CD4-positive, alpha-beta T cell treated with Interleukin-21 for 1 hour (primary cell): Measurements from ENCODE around the gene SLAIN1.
A peak's percentile ranks its signal among the peaks of the same experiment; 100 is the strongest.
"Not testable (repeated sequence)": the region's sequence is repeated elsewhere in the genome, so short reads cannot be mapped to it uniquely, and the experiment has no call there.

Experiments
- DNase-seq: peaks from one replicate; pipeline ENCODE4 v3.0.0-alpha.2; 2020

The SLAIN1 gene

DNA sequence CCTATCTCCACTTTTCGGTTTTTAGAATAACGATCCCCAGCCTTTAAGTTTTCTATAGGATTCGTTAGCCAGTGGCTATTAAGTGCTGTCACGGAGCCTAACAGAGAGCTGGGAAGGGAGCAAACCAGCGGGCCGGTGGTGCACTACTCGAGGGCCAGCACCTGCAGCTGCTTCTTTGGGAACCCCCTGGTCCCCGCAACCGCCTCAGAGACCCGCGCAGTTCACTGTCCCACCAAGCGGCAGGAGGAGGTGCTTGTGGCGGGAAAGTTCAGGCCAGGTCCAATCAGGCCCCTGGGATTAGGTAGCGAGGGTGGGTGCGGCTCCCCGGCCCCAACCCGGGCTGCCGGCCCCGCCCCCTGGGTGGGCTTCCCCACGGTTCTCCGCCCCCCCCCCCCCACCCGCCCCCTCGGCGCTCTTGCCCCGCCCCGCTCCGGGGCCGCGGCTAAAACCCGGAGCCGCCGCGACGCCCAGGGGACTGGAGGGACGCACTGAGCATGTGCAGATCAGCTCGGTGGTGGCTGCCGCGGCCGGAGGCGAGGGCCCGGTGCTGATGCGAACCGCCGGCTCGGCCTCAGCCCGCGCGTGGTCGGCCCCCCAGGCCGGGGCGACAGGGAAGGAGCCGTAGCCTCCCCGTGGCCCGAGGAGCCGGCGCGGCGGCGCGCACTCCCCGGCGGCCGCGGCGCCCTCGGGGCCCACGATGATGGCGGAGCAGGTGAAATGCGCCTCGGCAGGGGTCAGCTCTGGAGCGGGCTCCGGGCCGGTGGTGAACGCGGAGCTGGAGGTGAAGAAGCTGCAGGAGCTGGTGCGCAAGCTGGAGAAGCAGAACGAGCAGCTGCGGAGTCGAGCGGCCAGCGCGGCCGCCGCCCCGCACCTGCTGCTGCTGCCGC is at the start of gene SLAIN1:
TSS of gene SLAIN1 (plus strand) at position 471 of the 887 bp plus-strand sequence. CDS start at position 698, 227 bp downstream.
- DNase-seq = peak; percentile 92

DNA sequence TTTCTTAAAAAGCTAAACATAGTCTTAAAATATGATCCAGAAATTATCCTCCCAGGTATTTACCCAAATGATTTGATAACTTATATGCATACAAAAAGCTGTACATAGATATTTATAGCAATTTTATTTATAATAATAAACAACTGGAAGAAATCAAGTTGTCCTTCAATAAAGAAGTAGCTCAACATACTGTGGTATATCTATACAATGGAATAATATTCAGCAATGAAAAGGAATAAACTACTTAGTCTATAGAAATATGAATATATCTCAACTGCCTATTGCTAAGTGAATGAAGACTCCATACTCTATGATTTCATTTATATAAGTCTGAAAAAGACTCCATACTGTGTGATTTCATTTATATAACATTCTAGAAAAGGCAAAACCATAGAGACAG is 47.1 kb upstream of the SLAIN1 start:
- no peak for DNase-seq

DNA sequence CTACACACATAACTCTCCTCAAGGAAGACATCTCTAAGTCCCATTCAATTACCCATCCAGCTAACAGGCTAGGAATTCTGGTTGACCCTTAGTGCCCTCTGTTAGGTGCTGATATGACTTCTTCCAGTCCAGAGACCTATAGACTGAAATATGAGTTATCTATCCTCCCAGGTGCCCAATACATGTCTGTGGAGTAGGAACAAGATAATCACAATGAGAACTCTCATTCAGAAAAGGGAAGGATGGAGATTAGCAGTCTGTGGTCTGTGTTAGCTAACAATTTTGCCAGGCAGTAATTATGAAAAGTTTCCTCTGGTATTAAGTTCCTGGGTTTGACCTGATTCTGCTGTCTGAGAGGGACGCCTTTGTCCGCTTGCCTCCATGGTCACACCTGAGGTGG is 44.2 kb upstream of the SLAIN1 start:
- DNase-seq = no peak

DNA sequence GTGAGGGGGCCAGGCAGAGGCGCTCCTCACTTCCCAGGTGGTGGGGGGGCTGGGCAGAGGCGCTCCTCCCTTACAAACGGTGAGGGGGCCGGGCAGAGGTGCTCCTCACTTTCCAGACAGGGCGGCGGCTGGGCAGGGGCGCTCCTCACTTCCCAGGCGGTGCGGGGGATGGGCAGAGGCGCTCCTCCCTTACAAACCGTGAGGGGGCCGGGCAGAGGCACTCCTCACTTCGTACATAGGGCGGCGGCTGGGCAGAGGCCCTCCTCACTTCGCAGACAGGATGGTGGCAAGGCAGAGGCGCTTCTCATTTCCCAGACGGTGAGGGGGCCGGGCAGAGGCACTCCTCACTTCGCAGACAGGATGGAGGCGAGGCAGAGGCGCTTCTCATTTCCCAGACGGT is 37.5 kb upstream of the SLAIN1 start:
- DNase-seq = not testable (repeated sequence)

DNA sequence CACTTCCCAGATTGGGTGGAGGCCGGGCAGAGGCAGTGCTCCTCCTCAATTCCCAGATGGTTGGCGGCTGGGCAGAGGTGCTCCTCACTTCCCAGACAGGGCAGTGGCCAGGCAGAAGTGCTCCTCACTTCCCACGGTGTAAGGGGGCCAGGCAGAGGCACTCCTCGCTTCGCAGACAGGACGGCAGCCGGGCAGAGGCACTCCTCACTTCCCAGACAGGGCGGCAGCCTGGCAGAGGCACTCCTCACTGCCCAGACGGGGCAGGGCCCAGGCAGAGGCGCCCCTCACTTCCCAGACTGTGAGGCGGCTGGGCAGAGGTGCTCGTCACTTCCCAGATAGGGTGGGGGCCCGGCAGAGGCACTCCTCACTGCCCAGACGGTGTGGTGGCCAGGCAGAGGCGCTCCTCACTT is 36.6 kb upstream of the SLAIN1 start:
- DNase-seq = no peak

DNA sequence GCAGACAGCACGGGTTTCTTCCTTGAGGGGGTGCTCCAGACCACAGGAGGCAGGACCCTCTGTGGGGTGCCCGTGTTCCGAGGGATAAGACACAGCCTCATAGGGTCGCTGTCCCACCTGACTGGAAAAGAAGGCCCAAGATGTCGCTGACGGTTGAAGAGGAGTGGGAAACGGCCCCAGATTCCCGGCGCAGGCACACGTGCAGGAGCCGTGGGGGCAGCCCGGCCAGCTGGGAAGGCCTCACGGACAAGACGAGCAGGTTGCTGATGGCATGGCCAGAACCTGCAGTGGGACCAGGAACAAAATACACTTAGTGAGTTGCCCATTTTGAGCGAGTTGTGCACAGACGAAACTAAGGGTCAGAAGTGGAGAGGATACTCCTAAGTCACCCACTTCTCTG is 35.2 kb upstream of the SLAIN1 start:
- DNase-seq = not testable (repeated sequence)

DNA sequence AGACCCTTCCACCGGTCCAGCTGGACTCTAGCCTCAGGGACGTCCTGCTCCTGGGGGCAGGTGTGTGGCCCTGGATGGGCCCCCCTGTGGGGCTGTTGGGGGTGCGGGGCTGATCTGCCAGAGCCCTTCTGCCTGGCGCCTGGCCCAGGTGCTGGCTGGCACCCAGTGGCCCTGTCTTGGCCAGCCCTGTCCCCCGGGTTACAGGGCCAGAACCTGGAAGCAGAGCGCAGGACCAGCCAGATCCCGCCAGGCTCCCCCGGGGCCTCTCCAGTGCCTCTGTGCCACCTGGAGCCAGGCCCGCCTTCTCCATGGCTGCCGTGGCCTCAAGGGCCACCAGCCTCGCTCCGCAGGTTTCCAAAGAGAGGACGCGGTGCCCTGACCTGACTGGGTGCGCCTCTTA is 34.7 kb upstream of the SLAIN1 start:
- not testable (repeated sequence) for DNase-seq

DNA sequence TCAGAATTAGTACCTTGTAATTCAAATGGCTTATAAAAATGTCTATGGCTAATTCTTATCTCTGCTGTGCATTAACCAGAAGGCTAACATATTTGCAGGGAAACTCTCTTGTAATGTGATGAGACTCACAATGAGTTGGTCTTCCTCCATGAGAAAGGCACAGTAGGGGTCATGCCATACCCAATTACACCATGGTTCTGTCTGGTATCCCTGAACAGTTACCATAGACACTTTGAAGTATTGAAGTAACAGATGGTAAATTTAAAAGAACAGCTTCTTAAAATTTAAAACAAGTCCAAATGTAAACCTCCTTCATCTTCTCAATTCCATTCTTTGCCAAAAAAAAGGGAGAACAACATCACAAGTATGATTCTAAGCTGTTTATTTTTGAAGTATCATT is 22.6 kb upstream of the SLAIN1 start:
- no peak for DNase-seq

DNA sequence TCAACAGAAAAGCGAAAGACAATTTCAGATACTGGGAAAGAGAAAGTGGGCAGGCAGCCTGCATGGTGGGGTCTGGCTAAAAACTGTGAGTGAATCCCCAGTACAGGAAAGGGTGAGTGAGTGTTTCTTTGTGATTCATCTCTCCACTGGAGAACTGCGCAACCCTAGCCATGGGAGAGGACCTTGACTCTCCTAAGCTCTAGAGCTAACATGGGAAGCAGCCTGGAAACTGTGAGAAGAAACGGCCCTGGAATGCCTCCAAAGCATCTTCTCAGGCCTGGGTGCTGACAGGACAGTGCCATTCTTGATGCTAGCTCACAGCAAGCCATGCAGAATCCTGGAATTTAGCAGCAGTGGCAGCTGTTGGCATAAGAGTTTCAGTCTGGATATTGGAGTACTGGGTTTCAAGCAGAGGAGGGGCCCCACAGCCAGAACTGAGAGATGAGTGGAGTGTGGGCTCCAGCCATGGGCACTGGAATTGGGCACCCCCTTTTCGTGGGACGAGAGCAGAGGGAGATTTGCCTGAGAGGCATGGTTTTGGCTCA is 18.7 kb upstream of the SLAIN1 start:
- DNase-seq = no peak

DNA sequence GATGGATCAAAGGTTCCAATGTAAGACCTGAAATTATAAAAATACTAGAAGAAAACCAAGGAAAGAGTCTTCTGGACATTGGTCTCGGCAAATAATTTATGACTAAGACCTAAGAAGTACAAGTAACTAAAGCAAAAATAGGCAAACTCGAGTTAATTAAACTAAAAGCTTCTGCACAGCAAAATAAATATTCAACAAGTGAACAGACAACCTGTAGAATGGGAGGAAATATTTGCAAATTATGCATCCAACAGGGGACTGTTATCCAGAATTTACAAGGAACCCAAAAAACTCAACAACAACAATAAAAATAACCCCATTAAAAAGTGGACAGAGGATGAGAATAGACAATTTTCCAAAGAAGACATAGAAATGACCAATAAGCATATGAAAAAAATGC is 9.7 kb upstream of the SLAIN1 start:
- no peak for DNase-seq

DNA sequence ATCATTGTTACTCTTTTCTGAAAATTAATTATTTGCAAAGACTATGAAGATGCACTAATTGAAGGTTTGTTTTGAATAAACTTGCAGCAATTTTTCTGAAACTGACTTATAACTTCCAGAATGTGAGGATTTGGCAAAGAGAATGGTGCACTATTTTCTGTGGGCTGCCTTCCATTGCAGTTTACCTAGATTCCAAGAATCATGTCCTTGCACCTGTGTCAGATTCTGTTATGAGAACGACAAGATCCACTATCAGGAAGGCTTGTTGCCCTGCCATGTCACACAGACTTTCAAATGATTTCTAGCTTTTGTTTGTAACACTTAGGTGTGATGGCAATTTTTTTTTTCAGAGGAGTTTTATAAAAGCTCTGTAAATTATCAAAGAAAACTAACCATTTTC is 5.6 kb upstream of the SLAIN1 start:
- no peak for DNase-seq

DNA sequence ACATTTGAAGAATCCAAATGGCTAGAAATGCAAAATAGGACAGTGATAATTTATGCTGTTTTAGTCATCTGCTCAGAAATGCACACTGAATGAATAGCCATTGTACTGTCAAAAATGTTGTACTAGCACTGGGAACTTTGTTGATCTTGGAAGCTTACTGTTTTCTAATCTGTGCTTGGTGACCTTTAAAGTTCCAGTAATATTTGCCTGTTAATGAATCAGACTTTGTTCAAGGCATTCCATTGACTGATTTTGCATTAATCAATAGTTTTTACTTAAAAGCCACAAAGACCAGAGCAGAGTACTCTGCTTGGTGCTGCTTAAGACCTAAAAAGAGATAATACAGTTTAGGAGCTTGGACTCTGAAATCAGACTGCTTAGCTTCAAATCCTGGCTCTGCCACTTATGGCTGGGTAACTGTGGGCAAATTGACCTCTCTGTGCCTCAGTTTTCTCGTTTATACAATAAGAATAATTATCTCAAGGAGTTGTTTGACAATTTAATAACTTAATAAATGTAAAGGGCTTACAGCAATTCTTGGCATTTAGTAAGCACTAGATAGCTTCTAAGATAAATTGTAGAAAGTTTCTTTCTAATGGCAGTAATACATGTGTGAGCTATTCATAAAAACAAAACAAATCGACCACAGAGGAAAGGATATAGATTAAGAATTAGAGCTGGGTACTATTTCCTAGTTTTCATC is 4.6 kb upstream of the SLAIN1 start:
- DNase-seq = no peak

DNA sequence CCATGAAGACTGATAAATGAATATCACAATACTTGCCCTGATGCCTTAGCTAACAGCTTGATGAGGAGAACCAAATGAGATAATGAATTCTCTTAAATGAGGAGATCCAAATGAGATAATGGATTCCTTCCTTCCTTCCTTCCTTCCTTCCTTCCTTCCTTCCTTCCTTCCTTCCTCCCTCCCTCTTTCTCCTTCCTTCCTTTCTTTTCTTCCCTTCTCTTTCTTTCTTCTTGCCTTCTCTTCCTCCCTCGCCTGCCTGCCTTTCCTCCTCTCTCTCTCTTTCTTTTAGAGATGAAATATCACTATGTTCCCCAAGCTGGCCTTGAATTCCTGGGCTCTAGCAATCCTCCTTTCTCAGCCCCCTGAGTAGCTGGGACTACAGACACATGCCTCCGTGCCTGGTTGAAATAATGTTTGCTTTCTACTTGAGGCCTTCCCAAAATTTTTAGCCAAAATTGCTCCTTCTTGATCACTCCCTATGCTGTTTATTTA is 4.0 kb upstream of the SLAIN1 start:
- no peak for DNase-seq

DNA sequence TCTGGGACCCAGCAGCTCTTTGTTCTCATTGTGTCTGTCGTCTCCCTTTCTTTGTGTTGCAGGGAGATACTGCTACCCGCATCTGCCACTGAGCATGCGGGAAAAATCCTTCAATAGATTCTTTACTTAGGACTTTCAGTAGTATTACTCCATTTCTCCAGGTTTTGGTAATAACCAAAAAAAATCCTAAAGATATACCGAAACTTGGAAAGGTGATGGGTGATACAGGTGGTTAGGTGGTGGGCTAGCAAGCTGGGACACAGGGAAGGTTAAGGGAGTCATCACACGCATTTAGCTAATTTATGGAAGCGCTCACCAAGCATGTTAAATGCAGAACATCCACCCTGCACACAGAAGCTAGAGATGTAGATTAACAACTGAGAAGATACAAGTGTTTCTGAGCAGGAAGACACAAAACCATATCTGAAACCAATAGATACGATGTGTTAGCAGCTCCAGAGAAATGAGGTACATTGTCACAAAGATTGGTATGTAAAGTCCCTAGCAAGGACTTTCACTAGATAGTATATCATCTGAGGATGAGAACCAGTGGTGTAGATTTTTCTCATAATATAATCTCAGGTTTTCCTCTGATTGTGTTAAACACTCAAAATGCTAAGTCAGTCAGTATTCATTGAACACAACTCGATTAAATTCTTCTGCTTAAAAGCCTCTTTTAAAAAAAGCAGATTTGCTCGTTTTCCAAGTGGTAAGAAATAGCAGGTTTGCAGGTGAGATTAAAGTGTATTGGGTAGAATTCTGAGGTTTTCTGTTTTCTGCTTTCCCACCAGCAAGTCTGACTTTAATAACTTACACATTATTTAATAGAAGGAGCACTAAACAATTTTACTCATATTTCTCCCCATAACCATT is 1.2 kb upstream of the SLAIN1 start:
- DNase-seq = peak; percentile 49

DNA sequence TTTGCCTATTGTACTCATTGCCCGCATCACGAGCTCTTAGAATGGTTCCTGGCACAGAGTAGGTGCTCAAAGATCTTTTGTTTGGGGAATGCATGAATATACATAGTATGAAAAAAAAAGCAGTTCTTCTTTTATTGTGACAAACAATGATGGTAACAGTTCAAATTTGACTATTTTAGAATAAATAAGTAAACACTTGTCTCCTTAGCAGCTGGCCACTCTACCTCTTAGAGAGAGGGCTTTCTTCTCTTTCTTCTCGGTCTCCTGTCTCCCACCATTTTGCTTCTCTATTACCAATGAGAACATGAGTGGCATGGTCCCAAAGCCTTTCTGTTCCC is 639 bp upstream of the SLAIN1 start:
- DNase-seq = no peak

DNA sequence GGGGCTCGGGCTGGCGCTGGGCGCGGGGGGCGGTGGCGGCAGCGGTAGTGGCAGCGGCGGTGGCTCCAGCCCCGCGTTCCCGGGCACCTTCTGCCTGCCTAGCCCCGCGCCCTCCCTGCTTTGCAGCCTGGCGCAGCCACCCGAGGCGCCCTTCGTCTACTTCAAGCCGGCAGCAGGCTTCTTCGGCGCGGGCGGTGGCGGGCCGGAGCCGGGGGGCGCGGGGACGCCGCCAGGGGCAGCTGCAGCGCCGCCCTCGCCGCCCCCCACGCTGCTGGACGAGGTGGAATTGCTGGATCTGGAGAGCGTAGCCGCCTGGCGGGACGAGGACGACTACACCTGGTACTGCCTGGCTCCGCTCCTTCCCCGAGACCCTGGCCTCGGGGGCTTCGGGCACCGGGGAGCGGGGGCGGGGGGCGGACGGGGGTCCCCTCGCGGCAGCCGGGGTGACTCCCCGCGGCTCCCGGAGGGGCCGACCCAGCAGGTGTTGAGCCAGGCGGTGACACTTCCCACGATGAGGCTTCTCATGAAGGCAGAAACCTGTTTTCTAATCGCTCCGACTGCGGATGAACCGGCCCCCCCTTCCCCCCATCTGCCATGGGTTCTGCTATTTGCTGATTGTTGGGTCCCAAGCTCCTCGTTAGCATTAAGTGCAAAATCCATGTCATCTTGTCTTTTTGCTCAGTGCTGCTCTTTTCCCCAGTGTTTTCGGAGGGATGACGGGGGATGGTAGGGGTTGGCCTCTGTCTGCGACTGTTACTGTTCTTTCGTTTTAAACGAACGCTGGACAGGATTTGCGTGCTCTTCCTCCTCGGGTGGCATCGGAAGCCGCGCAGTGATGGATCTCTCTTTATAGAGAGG is 943 bp downstream of the SLAIN1 start:
- DNase-seq = peak; percentile 60

DNA sequence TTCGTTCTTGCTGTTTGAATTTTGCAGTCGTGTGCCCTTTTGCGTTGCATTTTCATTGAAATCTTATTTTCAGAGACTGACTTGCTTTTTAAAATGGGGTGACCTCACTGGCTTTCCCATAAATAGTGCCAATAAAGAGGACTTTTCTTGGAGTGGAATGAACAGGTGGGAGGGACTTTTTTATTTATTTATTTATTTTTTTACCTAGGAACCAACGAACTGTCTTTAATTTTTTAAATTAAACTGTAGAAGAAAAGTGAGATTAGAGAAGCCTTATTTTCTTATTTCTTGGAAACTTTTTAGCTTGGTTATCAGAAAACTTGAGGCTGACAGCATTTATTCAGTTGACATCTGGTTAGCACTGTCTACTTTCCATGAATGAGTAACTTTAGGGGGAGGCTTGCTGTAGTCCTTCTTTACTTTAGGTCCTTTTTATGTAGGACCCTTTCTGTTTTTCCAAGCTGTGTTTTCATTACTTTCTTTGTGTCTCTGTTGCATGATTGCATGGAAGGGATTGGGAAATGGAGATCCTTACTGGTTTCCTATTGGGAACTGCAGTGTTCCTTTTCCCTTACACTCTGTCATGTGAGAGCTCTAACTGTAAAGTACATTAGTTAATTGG is 1.7 kb downstream of the SLAIN1 start:
- no peak for DNase-seq

DNA sequence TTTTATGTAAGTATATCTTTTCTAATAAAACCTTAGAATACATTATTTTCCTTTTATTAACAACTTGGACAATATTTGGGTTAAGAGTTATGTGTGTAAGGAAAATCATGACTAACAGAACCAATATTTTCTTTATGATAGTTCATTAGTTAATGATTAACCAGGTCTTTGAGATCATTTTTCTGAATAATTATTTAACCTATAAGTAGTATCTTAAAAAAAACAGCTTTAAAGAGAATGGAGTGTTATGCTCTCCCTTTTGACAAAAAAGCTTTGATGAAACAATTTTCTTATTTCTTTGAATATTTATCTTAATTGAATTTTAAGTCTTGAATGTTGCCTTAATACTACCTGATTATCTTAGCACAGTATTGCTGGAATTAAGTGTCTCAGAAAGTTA is 3.8 kb downstream of the SLAIN1 start:
- DNase-seq = no peak

DNA sequence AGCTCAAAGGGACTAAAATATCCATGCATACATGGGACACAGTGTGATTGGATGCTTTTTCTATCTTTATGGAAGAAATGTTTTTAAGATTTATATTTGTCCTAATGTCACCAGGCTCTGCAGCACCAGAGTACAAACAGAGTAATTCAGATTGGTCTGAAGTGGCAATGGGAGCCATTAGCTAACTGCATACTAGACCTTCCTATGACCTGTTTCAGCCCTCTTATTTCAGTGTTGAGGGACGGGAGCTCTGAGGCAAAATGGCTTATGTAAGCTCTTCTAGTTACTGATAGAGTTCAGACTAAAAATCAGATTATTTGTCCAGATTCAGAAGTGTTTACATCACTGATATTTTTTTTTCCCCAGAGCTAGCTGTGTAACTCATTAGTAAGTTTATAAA is 4.9 kb downstream of the SLAIN1 start:
- DNase-seq = no peak

DNA sequence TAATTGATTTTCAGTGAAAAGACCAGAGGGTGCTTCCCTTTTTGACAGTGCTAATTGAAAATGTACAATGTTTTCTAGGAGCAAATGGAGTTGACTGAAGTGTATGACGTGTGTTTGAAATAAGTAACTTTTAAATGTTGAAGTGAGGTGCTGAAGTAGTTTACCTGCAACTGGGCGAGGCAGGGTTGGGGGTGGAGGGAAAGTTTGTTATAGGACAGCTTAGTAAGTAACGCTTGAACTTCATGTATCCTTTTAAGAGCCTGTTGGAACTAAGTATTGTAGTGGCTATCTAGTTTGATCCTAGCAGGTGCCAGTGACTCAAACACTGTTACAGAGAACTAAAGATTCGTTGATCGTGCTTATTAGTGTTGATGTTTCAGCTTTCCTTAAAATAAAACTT is 5.9 kb downstream of the SLAIN1 start:
- no peak for DNase-seq

DNA sequence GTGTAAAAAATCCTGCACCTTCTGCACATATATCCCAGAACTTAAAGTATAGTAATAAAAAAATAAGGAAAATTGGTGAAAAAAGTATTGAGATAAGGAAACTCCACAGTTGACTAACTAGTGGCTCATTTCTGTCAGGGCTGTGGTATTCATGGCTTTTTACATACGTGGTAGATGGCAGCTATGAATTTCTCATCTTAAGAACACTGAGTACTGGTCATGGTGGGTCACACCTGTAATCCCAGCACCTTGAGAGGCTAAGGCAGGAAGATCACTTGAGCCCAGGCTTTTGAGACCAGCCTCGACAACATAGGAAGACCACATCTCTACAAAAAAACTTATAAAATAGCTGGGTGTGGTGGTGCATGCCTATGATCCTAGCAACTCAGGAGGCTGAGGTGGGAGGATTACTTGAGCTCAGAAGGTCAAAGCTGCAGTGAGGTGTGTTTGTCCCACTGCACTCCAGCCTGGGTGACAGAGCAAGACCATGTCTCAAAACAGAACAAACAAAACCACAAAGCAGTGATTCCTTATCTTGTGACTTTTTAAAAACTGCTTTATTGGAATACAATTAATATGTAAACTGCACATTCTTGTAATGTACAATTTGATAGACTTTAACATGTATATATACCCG is 16.8 kb downstream of the SLAIN1 start:
- DNase-seq = no peak
